Spleen (tissue), 11 donors: Measurements from ENCODE around the gene SLC7A8. TPM values are rescaled to one million over a fixed set of nuclear protein-coding genes. Genes with fewer than 3 reads are reported as not detected.

Experiments used
- DNase-seq: peaks from one replicate; pipeline ENCODE4 v3.0.0-alpha.2; 2020
- H3K27ac ChIP-seq, 8 donors: fragments of 200-600 bp; sonication (generic) in 7 of 8; 1 replicate in 4 of 8; 2 replicates in 4 of 8; pipeline versions ENCODE4 v1.5.0 to v1.8.0; 2016 to 2021; ENCODE audit warnings: inconsistent platforms in 4 of 8, mild to moderate bottlenecking in 4 of 8, moderate library complexity in 1 of 8
- H3K27me3 ChIP-seq, 7 donors: fragments of 200-600 bp; sonication (generic) in 6 of 7; replicated peaks in 1 of 7; 1 replicate in 4 of 7; 2 replicates in 3 of 7; pipeline versions ENCODE4 v1.5.0 to v1.8.0; 2016 to 2021; ENCODE audit warnings: inconsistent platforms in 3 of 7, mild to moderate bottlenecking in 1 of 7
- H3K36me3 ChIP-seq, 6 donors: fragments of 200-600 bp; sonication (generic) in 5 of 6; 1 replicate in 4 of 6; 2 replicates in 2 of 6; pipeline versions ENCODE4 v1.5.0 to v1.8.0; 2016 to 2021; ENCODE audit warnings: inconsistent platforms in 2 of 6
- H3K4me1 ChIP-seq, 6 donors: fragments of 200-600 bp; sonication (generic) in 5 of 6; 1 replicate in 3 of 6; 2 replicates in 3 of 6; pipeline versions ENCODE4 v1.5.0 to v1.8.0; 2016 to 2021; ENCODE audit warnings: inconsistent platforms in 3 of 6
- H3K4me3 ChIP-seq, 8 donors: fragments of 200-600 bp; sonication (generic) in 7 of 8; 1 replicate in 4 of 8; 2 replicates in 4 of 8; pipeline versions ENCODE4 v1.5.0 to v1.8.0; 2016 to 2021; ENCODE audit warnings: inconsistent platforms in 4 of 8, mild to moderate bottlenecking in 4 of 8, moderate library complexity in 2 of 8
- H3K9me3 ChIP-seq, 8 donors: fragments of 200-600 bp; sonication (generic) in 7 of 8; 1 replicate in 4 of 8; 2 replicates in 4 of 8; pipeline versions ENCODE4 v1.5.0 to v1.8.0; 2016 to 2021; ENCODE audit warnings: inconsistent platforms in 4 of 8
- CTCF ChIP-seq, 11 experiments: fragments of 200-600 bp in 7 of 11; fragments of 450-650 bp in 4 of 11; sonication (generic) in 4 of 11; IDR thresholded peaks in 8 of 11; conservative IDR thresholded peaks in 3 of 11; 1 replicate in 7 of 11; 2 replicates in 4 of 11; pipeline versions ENCODE4 v1.4.0 to v1.8.0; 2016 to 2021; ENCODE audit warnings: antibody characterized with exemption in 11 of 11, inconsistent platforms in 4 of 11, mild to moderate bottlenecking in 1 of 11
- POLR2A ChIP-seq, 3 donors: fragments of 450-650 bp; IDR thresholded peaks; one replicate each; pipeline ENCODE4 v1.5.1; 2017; ENCODE audit warnings: antibody characterized with exemption in 3 of 3, mild to moderate bottlenecking in 1 of 3
- POLR2AphosphoS5 ChIP-seq, 3 donors: sonication (generic); formaldehyde crosslinking; IDR thresholded peaks; one replicate each; pipeline ENCODE4 v1.5.1; 2017; ENCODE audit warnings: antibody characterized with exemption in 3 of 3
- WGBS, 5 donors: extraction: QIAGEN DNeasy Blood & Tissue Kit in 3 of 5; methylation state at CpG; one replicate each; pipeline versions ENCODE4 v1.1.5 to v1.1.7; 2013 to 2018; 5-methylcytosine and 5-hydroxymethylcytosine counted together
- intact Hi-C: fragments of 100-400 bp; cut with DNase I; formaldehyde crosslinking; loops from one replicate; pipeline ENCODE4 v1.15.0; 2023; ENCODE audit warnings: low total_unique reads
- polyA plus RNA-seq, 3 donors: library from polyadenylated mRNA; stranded (reverse); fragments of 200-250 nt; gene quantifications; one replicate each; pipeline ENCODE4 v1.2.1, GENCODE V29; 2013
- total RNA-seq, 7 donors: library from RNA; depleted of rRNA in 3 of 7; stranded (reverse); fragments of >200 nt in 3 of 7; fragmentation: NEBNext Ultra II Directional in 4 of 7; extraction: Animal tissue kit (Norgen Biotek cat#: 25700) in 4 of 7; gene quantifications; one replicate each; pipeline versions ENCODE4 v1.1.0 to v1.2.1, GENCODE V29; 2016 to 2021
- donor health status: healthy with polysubstance abuse.
- donor health status: DM: no; HTN: no; CAD: no; lungs with moderate emphysema.
- donor health status: DM: no; HTN: no; CAD: no.
- donor health status: Bipolar disorder and iron deficiency.
- donor health status: healthy.
- donor health status: DM: no; HTN: no; CAD: no.
- donor health status: DM: yes; HTN: yes; CAD: no.

SLC7A8 gene
- total and polyA plus RNA-seq, 10 donors: 3.5 to 106 (median 36.7) TPM

- Histone ChIP-seq H3K4me3 (no peak overlapping the region), H3K36me3 (no peaks in the 10 kb centered on the region), H3K27ac (no peak overlapping the region), H3K27me3 (peaks cover 0 to 8% (median 0%) of the 10 kb centered on the region in 7 donors), H3K9me3 (peaks cover 0 to under 1% (median 0%) of the 10 kb centered on the region in 8 donors), H3K4me1 (no peaks in the 10 kb centered on the region)
- intact Hi-C loops: no loop called here
- DNase-seq: no peak
- 75 to 92% (median 88%) methylated on average over 7 of the region's 7 CpGs for WGBS, 5 donors
- TF ChIP-seq POLR2A (IDR thresholded peaks at IDR 0.05) (no peak), POLR2AphosphoS5 (IDR thresholded peaks at IDR 0.05) (no peak), CTCF (IDR thresholded peaks at IDR 0.05 in 8 of 11, conservative IDR thresholded peaks at IDR 0.05 in 3 of 11) (no peak)
Measured at GRCh38 chr14:23209651-23210423, 26.4 kb upstream of the SLC7A8 start.

- intact Hi-C loops: no loop called here
- DNase-seq: no peak
- Histone ChIP-seq H3K36me3 (no peaks in the 10 kb centered on the region), H3K4me3 (no peak overlapping the region), H3K9me3 (no peaks in the 10 kb centered on the region), H3K27ac (no peak overlapping the region), H3K27me3 (peaks cover 0 to 8% (median 0%) of the 10 kb centered on the region in 7 donors), H3K4me1 (no peaks in the 10 kb centered on the region)
- TF ChIP-seq CTCF (IDR thresholded peaks at IDR 0.05 in 8 of 11, conservative IDR thresholded peaks at IDR 0.05 in 3 of 11) (no peak), POLR2A (IDR thresholded peaks at IDR 0.05) (no peak), POLR2AphosphoS5 (IDR thresholded peaks at IDR 0.05) (no peak)
Measured at GRCh38 chr14:23208324-23208723, 24.9 kb upstream of the SLC7A8 start.

GRCh38 chr14:23207146-23207540 is 23.7 kb upstream of the SLC7A8 start:
- no peak for DNase-seq
- Histone ChIP-seq H3K9me3 (no peaks in the 10 kb centered on the region), H3K27ac (no peak overlapping the region), H3K4me1 (no peaks in the 10 kb centered on the region), H3K36me3 (no peaks in the 10 kb centered on the region), H3K27me3 (peaks cover 0 to 4% (median 0%) of the 10 kb centered on the region in 7 donors), H3K4me3 (no peak overlapping the region)
- intact Hi-C loops: no loop called here
- TF ChIP-seq POLR2AphosphoS5 (IDR thresholded peaks at IDR 0.05) (no peak), CTCF (IDR thresholded peaks at IDR 0.05 in 8 of 11, conservative IDR thresholded peaks at IDR 0.05 in 3 of 11) (no peak), POLR2A (IDR thresholded peaks at IDR 0.05) (no peak)
- whole genome bisulfite sequencing, 5 donors: 75 to 86% (median 82%) methylated on average over 3 of the region's 3 CpGs

- TF ChIP-seq POLR2A (IDR thresholded peaks at IDR 0.05) (no peak), CTCF (IDR thresholded peaks at IDR 0.05 in 8 of 11, conservative IDR thresholded peaks at IDR 0.05 in 3 of 11) (no peak), POLR2AphosphoS5 (IDR thresholded peaks at IDR 0.05) (no peak)
- no peak for DNase-seq
- H3K27me3 ChIP-seq: peaks cover 0 to 4% (median 0%) of the 10 kb centered on the region in 7 donors
- no peak overlapping the region for H3K27ac ChIP-seq
- no peak overlapping the region for H3K4me3 ChIP-seq
- no peaks in the 10 kb centered on the region for H3K9me3 ChIP-seq
- H3K4me1 ChIP-seq: no peaks in the 10 kb centered on the region
- intact Hi-C loops: no loop called here
- WGBS, 5 donors: 80 to 91% (median 86%) methylated on average over 3 of the region's 3 CpGs
- H3K36me3 ChIP-seq: no peaks in the 10 kb centered on the region
Measured at GRCh38 chr14:23206422-23207145, 23.1 kb upstream of the SLC7A8 start.
